Measurements from ENCODE around the gene LPA.
"Not testable (repeated sequence)": the region's sequence is repeated elsewhere in the genome, so short reads cannot be mapped to it uniquely, and the experiment has no call there.

The LPA gene

GRCh38 chr6:160664198-160664597 is at the start of gene LPA:
Gene LPA, minus strand, starts transcription at chr6:160664275. Its CDS starts 61 bp downstream, at chr6:160664214.
- not testable (repeated sequence) for DNase-seq (ENCODE audit: low spot score)

GRCh38 chr6:160708993-160709392 is 44.9 kb upstream of the LPA start:
- not testable (repeated sequence) for DNase-seq (ENCODE audit: low spot score)

- not testable (repeated sequence) for DNase-seq (ENCODE audit: low spot score)
Observed at GRCh38 chr6:160704688-160705087, 40.6 kb upstream of the LPA start.

GRCh38 chr6:160701918-160702680 is 38.0 kb upstream of the LPA start, which contains the start of gene PLG:
Gene PLG, plus strand, starts transcription at chr6:160702244. Its CDS starts 61 bp downstream, at chr6:160702305.
- not testable (repeated sequence) for DNase-seq (ENCODE audit: low spot score)

- no peak for DNase-seq (ENCODE audit: low spot score)
Observed at GRCh38 chr6:160697826-160698225, 33.8 kb upstream of the LPA start.

GRCh38 chr6:160696884-160697283 is 32.8 kb upstream of the LPA start:
- DNase-seq (ENCODE audit: low spot score): not testable (repeated sequence)

- DNase-seq (ENCODE audit: low spot score): not testable (repeated sequence)
Observed at GRCh38 chr6:160695622-160696021, 31.5 kb upstream of the LPA start.

- DNase-seq (ENCODE audit: low spot score): not testable (repeated sequence)
Observed at GRCh38 chr6:160695025-160695424, 30.9 kb upstream of the LPA start.

GRCh38 chr6:160692369-160692959 is 28.4 kb upstream of the LPA start:
- DNase-seq (ENCODE audit: low spot score): no peak

- no peak for DNase-seq (ENCODE audit: low spot score)
Observed at GRCh38 chr6:160691617-160692016, 27.5 kb upstream of the LPA start.

- no peak for DNase-seq (ENCODE audit: low spot score)
Observed at GRCh38 chr6:160690458-160690857, 26.4 kb upstream of the LPA start.

- no peak for DNase-seq (ENCODE audit: low spot score)
Observed at GRCh38 chr6:160685762-160686450, 21.8 kb upstream of the LPA start.

GRCh38 chr6:160685101-160685761 is 21.2 kb upstream of the LPA start:
- DNase-seq (ENCODE audit: low spot score): not testable (repeated sequence)

GRCh38 chr6:160679402-160679769 is 15.3 kb upstream of the LPA start:
- DNase-seq (ENCODE audit: low spot score): no peak

GRCh38 chr6:160678744-160679401 is 14.8 kb upstream of the LPA start:
- DNase-seq (ENCODE audit: low spot score): no peak

GRCh38 chr6:160678230-160678629 is 14.2 kb upstream of the LPA start:
- DNase-seq (ENCODE audit: low spot score): no peak

GRCh38 chr6:160676418-160676817 is 12.3 kb upstream of the LPA start:
- DNase-seq (ENCODE audit: low spot score): not testable (repeated sequence)

- DNase-seq (ENCODE audit: low spot score): no peak
Observed at GRCh38 chr6:160668589-160668988, 4.5 kb upstream of the LPA start.

- DNase-seq (ENCODE audit: low spot score): no peak
Observed at GRCh38 chr6:160667639-160668481, 3.8 kb upstream of the LPA start.

GRCh38 chr6:160662842-160663241 is 1.2 kb downstream of the LPA start:
- no peak for DNase-seq (ENCODE audit: low spot score)

GRCh38 chr6:160662429-160662828 is 1.6 kb downstream of the LPA start:
- DNase-seq (ENCODE audit: low spot score): no peak
